Left ventricle myocardium superior (tissue), 1 donor: ENCODE measurements around the gene TRERF1. TPM values are rescaled to one million over a fixed set of nuclear protein-coding genes. Genes with fewer than 3 reads are reported as not detected.

Experiments used
- ATAC-seq: fragments of 200-7000 bp; cut with Tn5 transposase; one replicate; pipeline ENCODE4 v1.9.1; 2020; ENCODE audit warnings: mild to moderate bottlenecking, moderate library complexity
- DNase-seq: peaks from one replicate; pipeline ENCODE4 v3.0.0-alpha.2; 2020
- intact Hi-C: fragments of 100-400 bp; cut with micrococcal nuclease; formaldehyde crosslinking; loops from one replicate; pipeline ENCODE4 v1.11.0; 2022
- total RNA-seq: library from RNA; stranded (reverse); fragmentation: NEBNext Ultra II Directional; extraction: Animal tissue kit (Norgen Biotek cat#: 25700); gene quantifications from one replicate; pipeline ENCODE4 v1.2.1, GENCODE V29; 2021
- donor health status: DM: no; HTN: yes; CAD: no; lungs with severe emphysema.

The TRERF1 gene
- total RNA-seq, 1 donor from 2014 or later: 1.8 TPM

- intact Hi-C loops: no loop called here
- no peak for ATAC-seq
These were observed 154.1 kb downstream of the TRERF1 start for GRCh38 chr6:42297661-42298060.

DNA sequence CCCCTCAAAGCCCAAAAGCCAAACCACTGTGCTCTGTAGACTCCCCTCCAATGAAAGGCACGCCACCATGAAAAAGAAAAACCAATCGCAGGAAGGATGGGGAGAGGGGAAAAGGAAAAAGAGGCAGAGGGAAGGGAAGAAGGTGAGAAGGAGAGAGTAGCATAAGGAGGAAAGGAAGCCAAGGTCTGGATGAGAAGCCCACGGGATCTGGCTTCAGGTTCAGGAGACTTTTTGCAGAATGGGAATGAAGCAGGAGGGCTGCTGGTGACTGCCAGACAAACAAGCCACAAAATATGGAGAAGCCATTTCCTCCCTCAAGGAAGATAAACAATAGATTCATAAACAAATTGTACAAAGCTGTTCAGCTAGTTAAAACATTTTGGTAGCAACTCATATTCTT lies 155.1 kb downstream of the TRERF1 start:
- intact Hi-C loops: no loop called here
- no peak for ATAC-seq
- DNase-seq: no peak

More at GRCh38 chr6:42297661-42298060, 154.1 kb downstream of the TRERF1 start:
- no peak for DNase-seq

DNA sequence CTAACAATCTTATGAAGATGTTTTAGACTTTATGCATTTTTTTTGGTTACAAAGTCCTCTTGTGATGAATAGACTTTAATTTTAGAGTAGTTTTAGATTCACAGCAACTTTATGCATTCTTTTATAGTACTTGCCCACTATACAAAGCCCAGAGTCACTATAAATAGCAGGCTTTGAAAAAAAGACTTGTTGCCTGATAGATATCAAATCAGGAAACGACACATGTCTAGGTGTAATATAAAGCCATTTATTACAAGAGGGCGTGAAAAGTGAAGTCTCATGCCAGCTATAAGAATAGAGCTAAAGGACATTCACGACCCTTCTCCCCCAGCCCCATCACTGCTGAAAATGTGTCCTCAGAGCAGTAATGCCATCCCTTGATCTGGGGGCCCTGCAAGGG lies 156.0 kb downstream of the TRERF1 start:
- DNase-seq (no peak), ATAC-seq (no peak)
- intact Hi-C loops: no loop called here

- ATAC-seq (no peak), DNase-seq (no peak)
- intact Hi-C loops: no loop called here
These were observed 156.5 kb downstream of the TRERF1 start for GRCh38 chr6:42295181-42295580.

DNA sequence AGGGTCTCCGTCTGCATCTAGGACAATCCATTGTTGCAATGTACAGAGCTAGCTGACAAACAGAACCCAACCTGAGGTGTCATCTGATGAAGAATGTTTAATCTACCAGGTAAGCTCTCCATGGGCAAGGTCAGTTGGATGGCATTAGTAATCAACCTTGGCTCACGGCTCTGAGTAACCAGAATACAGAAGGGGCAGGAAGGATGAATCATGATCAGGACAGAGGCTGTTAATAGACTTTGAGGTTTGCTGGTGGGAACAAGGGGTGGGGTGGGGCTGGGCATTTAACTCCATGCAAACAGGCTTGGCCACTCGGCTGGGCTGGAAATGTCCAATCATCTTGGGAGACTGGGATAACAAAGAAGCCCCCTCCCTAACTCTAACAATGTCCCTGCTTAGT lies 157.0 kb downstream of the TRERF1 start:
- intact Hi-C loops: no loop called here
- DNase-seq (no peak), ATAC-seq (no peak)

- no peak for ATAC-seq
- DNase-seq: no peak
- intact Hi-C loops: no loop called here
These were observed 158.2 kb downstream of the TRERF1 start for GRCh38 chr6:42293386-42293977.

DNA sequence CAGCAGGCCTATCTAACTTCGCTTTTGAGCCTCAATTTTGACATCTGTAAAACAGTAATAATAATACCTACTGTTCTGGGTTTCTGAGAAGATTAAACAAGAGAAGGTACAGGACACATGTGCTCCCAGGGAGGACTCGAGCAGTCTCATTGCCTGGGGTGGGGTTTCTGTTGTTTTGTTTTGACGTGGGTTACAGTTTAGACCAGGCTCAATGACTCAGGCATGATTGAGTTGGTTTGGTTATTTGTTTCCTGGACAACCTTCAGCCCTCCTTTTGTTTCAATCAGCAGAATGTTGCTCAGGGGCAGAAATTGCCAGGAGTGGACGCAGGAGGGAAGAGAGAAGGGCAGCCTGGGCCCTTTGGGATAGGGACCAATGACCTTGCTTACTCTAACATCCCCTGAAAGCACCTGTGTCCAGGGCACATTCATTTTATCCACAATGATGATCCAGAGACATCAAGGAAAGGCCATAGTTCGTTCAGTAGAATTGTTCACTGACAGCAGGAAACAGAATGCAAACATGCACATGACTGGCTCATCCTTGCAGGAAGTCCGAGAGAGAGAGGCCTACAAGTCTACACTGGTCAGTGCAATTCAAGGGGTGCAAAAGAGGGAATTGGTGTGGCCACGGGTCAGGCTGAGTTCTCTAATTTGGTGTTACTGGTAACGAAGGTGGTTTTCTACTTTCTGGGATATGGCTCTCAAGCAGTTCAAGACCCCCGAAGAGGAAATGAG lies 159.6 kb downstream of the TRERF1 start:
- DNase-seq: no peak
- intact Hi-C loops: no loop called here
- ATAC-seq: no peak

DNA sequence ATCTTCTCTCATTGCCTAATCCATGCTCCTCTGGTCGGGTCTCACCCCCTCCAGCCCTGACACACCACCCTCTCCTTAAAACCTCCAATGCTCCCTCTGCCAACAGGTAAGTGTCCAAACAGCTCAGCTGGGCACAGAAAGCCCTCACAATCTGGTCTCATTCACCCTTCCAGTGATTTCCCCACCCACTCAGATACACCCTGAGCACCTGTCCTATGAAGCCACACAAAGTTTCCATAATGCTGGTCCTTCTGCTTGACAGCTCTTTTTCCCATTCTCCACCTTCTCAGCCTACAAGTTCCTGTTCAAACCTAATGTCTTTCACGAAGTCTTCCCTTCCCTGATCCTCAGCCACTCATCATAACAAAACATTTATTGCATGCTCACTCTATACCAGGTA lies 164.0 kb downstream of the TRERF1 start:
- intact Hi-C loops: no loop called here
- DNase-seq (no peak), ATAC-seq (no peak)

- DNase-seq (no peak), ATAC-seq (no peak)
- intact Hi-C loops: no loop called here
These were observed 170.2 kb downstream of the TRERF1 start for GRCh38 chr6:42281570-42281969.

DNA sequence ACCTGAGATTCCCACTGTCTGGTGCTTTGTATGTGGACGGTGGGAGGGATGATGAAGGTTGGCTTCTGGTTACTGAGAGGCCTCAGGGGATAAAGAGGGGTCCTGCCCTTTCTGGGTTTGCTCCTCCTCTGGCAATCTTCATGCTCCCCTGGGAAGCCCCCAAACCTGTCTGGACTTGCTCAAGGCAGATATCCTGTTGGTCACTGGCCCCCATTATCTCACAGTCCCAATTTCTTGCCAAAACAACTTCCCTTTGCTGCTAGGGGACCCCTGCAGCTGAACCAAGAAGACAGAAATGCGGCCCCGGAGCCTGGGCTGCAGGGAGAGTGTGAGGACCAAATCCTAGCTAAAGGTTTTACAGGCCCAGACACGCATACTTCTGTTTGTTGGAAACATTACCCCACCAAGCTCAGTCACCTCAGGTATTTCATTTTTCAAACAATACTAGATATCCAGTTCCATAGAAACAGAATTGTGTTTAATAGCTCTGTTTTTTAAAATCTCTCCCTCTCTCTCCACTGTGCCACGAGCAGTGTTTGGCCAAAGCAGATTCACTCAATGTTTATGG lies 170.7 kb downstream of the TRERF1 start:
- intact Hi-C loops: no loop called here
- ATAC-seq: no peak

GRCh38 chr6:42279966-42280629 lies 171.6 kb downstream of the TRERF1 start:
- peak; percentile 68 for ATAC-seq
- intact Hi-C loops: no loop called here

More for the DNA sequence above, 170.7 kb downstream of the TRERF1 start:
- DNase-seq: no peak

GRCh38 chr6:42279144-42279781 lies 172.5 kb downstream of the TRERF1 start:
- intact Hi-C loops: no loop called here
- DNase-seq (peak; percentile 48), ATAC-seq (peak; percentile 58)

More at GRCh38 chr6:42279966-42280629, 171.6 kb downstream of the TRERF1 start:
- peak; percentile 74 for DNase-seq

DNA sequence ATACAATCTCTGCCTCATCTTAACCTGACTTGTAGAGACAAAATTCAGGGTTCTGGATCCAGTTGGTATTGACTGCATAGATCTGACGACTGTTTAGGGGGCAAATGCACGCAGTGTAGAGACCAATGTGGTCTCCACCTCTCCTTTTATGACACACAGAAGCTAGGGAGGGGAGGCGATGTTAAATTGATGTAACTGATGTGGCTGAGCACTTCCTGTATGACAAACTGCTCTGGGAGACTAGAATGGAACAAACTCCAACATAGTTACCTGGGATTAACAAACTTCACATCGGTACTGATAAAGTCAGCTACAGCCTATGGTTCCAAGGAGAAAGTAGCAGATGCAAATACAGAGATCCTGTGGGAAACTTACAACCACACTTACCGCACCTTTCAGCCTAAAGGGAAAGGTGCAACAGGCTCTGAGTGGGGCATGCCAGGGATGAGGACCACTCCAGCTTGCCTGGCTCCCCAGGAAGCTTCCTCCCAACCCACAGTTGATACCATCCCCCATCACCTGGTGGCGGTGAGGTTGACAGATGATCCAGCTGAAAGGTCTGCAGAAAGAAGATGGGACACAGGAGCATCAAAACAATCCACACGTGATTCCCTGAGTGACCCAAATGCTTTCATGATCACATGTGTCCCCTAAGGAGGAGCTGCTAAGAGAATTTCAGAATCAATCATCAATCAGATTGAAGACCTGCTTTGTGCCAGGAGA lies 173.4 kb downstream of the TRERF1 start:
- ATAC-seq (no peak), DNase-seq (no peak)
- intact Hi-C loops: no loop called here

DNA sequence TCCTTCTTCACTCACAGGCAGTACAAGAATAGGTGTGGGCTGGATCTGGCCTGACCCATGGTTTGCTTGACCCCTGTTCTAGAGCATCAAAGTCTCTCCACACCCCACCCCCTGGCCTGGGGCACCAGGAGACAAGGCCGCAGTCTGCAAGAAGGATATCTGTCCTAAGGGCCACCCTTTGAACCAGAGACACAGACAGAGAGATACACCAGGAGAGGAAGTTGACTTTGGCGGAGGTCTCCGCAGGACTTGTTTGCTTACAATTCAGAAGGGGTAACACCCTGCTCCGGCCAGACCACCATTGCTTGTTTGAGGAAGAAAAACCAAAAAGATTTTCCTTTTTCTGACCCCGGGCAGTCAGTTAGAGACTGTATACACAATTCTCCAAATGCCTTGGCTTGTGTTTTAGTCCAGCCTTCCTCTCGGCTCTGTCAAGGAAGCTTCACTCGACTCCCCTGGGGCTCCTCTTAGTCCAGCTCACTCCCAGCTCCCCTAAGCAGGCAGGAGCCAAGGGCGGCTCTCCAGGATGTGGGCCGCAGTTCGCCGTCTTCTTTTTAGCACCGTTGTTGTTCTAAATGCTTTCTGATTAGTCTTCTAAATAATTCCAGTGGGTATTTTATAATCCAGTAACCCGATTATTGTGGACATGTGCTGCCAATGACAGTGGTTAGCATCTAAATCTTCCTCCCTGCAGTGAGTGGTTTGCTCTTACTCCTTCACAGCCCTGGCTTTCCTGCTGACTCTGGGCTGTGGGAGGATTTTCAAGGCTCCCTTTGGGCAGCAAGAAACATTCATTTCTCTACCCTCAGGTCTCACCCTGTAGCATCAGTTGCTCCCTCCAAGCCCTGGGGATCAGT lies 175.5 kb downstream of the TRERF1 start:
- DNase-seq (peak; percentile 72), ATAC-seq (peak; percentile 86)
- intact Hi-C loops: no loop called here

- DNase-seq: no peak
- intact Hi-C loops: no loop called here
- no peak for ATAC-seq
These were observed 176.2 kb downstream of the TRERF1 start for GRCh38 chr6:42275376-42276033.

DNA sequence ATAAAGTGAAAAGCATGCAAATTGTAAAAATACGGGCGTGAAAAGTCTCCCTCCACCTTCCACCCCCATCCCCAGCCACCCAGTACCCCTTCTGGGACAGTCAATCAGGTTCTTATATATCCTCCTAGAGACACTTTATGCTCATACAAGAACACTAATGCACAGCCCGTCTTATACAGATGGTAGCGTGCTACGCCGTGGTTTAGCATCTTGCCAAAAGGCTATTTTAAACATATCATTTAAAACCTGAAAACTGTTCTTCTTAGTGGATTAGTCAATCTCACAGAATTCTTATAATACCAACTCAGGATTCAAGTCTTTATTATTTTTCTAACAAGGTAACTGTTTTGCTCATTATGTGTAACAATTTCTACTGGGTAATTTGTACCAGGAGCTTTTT lies 176.8 kb downstream of the TRERF1 start:
- ATAC-seq: no peak
- intact Hi-C loops: no loop called here

More for the DNA sequence above, 176.8 kb downstream of the TRERF1 start:
- no peak for DNase-seq
